K562 (cell line): ENCODE results near the gene NEK1.

Source experiments
- ATF1 ChIP-seq, 2 experiments: fragments of 450-650 bp in 1 of 2; IDR thresholded peaks; 2 replicates each; pipeline ENCODE4 v1.6.1; 2016; ENCODE audit warnings: missing compliant biosample characterization in 1 of 2, missing genetic modification characterization in 1 of 2
- CTCF ChIP-seq, 3 experiments: IDR thresholded peaks in 2 of 3; conservative IDR thresholded peaks in 1 of 3; 2 replicates each; pipeline ENCODE4 v1.5.1; 2011 to 2012; ENCODE audit warnings: low read length in 3 of 3, mild to moderate bottlenecking in 3 of 3, control low read depth in 2 of 3, improper control_type of control experiment in 1 of 3, inconsistent platforms in 1 of 3, low read depth in 1 of 3, mixed read lengths in 1 of 3, moderate library complexity in 1 of 3; ENCODE audit not compliant: insufficient read depth in 2 of 3
- ERF ChIP-seq: fragments of 450-650 bp; formaldehyde crosslinking; IDR thresholded peaks from 2 replicates; pipeline ENCODE4 v1.4.0; 2020; ENCODE audit warnings: mild to moderate bottlenecking, mixed read lengths
- FOS ChIP-seq: IDR thresholded peaks from 3 replicates; pipeline ENCODE4 v1.6.1; 2011; ENCODE audit not compliant: insufficient read length; ENCODE audit errors: extremely low read depth
- KAT7 ChIP-seq: sonication (generic); formaldehyde crosslinking; IDR thresholded peaks from 2 replicates; pipeline ENCODE4 v1.8.0; 2022; ENCODE audit warnings: missing genetic modification reagents, mild to moderate bottlenecking, borderline replicate concordance
- MYC ChIP-seq, 2 experiments: fragments of 250-450 bp in 1 of 2; sonication (Bioruptor Pico) in 1 of 2; IDR thresholded peaks; 2 replicates each; pipeline versions ENCODE4 v1.5.1 to v1.6.1; 2012 to 2021; ENCODE audit warnings: low read depth in 2 of 2, borderline replicate concordance in 1 of 2, improper control_type of control experiment in 1 of 2, low read length in 1 of 2, mild to moderate bottlenecking in 1 of 2, moderate library complexity in 1 of 2
- POLR2A ChIP-seq: fragments of 450-650 bp; conservative IDR thresholded peaks from 2 replicates; pipeline ENCODE4 v1.6.1; 2016
- SMARCE1 ChIP-seq: fragments of 450-650 bp; IDR thresholded peaks from 2 replicates; pipeline ENCODE4 v1.7.1; 2016; ENCODE audit warnings: mild to moderate bottlenecking
- TF ChIP-seq, protein P1 (sequence below): fragments of 450-650 bp; IDR thresholded peaks from 2 replicates; pipeline ENCODE4 v1.6.1; 2016; ENCODE audit warnings: low read depth
- TF ChIP-seq, protein P2 (sequence below): fragments of 200-600 bp; sonication (generic); IDR thresholded peaks from one replicate; pipeline ENCODE4 v1.6.1; 2012; ENCODE audit warnings: mild to moderate bottlenecking, low read depth, low read length, inconsistent platforms

GRCh38 chr4:169658975-169659715, 46.8 kb upstream of the NEK1 start:
- TF ChIP-seq CTCF (IDR thresholded peaks at IDR 0.05 in 2 of 3, conservative IDR thresholded peaks at IDR 0.05 in 1 of 3; ENCODE audit: insufficient read depth in 2 of 3, low read depth in 1 of 3, low read length in 3 of 3) (no peak), SMARCE1 (no peak), ATF1 (CRISPR knock-in tag; IDR thresholded peaks at IDR 0.05) (no peak), ATF1 (tag; IDR thresholded peaks at IDR 0.05) (no peak), MYC (IDR thresholded peaks at IDR 0.05; ENCODE audit: low read depth, low read length) (no peak), MYC (CRISPR knock-in tag; IDR thresholded peaks at IDR 0.05; ENCODE audit: borderline replicate concordance, low read depth) (no peak), FOS (no peak), POLR2A (no peak), ERF (CRISPR knock-in tag) (no peak), KAT7 (CRISPR knock-in tag) (no peak)
- TF ChIP-seq, protein P1, sequence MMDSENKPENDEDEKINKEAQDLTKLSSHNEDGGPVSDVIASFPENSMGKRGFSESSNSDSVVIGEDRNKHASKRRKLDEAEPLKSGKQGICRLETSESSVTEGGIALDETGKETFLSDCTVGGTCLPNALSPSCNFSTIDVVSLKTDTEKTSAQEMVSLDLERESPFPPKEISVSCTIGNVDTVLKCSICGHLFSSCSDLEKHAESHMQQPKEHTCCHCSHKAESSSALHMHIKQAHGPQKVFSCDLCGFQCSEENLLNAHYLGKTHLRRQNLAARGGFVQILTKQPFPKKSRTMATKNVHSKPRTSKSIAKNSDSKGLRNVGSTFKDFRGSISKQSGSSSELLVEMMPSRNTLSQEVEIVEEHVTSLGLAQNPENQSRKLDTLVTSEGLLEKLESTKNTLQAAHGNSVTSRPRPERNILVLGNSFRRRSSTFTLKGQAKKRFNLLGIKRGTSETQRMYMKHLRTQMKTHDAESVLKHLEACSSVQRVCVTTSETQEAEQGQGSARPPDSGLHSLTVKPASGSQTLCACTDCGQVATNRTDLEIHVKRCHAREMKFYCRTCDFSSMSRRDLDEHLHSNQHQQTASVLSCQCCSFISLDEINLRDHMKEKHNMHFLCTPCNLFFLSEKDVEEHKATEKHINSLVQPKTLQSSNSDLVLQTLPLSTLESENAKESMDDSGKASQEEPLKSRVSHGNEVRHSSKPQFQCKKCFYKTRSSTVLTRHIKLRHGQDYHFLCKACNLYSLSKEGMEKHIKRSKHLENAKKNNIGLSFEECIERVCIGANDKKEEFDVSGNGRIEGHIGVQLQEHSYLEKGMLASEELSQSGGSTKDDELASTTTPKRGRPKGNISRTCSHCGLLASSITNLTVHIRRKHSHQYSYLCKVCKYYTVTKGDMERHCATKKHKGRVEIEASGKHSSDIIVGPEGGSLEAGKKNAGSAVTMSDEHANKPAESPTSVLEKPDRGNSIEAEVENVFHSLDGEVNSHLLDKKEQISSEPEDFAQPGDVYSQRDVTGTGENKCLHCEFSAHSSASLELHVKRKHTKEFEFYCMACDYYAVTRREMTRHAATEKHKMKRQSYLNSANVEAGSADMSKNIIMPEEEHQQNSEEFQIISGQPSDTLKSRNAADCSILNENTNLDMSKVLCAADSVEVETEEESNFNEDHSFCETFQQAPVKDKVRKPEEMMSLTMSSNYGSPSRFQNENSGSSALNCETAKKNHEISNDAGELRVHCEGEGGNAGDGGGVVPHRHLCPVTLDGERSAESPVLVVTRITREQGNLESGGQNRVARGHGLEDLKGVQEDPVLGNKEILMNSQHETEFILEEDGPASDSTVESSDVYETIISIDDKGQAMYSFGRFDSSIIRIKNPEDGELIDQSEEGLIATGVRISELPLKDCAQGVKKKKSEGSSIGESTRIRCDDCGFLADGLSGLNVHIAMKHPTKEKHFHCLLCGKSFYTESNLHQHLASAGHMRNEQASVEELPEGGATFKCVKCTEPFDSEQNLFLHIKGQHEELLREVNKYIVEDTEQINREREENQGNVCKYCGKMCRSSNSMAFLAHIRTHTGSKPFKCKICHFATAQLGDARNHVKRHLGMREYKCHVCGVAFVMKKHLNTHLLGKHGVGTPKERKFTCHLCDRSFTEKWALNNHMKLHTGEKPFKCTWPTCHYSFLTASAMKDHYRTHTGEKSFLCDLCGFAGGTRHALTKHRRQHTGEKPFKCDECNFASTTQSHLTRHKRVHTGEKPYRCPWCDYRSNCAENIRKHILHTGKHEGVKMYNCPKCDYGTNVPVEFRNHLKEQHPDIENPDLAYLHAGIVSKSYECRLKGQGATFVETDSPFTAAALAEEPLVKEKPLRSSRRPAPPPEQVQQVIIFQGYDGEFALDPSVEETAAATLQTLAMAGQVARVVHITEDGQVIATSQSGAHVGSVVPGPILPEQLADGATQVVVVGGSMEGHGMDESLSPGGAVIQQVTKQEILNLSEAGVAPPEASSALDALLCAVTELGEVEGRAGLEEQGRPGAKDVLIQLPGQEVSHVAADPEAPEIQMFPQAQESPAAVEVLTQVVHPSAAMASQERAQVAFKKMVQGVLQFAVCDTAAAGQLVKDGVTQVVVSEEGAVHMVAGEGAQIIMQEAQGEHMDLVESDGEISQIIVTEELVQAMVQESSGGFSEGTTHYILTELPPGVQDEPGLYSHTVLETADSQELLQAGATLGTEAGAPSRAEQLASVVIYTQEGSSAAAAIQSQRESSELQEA: no peak
- TF ChIP-seq, protein P2, sequence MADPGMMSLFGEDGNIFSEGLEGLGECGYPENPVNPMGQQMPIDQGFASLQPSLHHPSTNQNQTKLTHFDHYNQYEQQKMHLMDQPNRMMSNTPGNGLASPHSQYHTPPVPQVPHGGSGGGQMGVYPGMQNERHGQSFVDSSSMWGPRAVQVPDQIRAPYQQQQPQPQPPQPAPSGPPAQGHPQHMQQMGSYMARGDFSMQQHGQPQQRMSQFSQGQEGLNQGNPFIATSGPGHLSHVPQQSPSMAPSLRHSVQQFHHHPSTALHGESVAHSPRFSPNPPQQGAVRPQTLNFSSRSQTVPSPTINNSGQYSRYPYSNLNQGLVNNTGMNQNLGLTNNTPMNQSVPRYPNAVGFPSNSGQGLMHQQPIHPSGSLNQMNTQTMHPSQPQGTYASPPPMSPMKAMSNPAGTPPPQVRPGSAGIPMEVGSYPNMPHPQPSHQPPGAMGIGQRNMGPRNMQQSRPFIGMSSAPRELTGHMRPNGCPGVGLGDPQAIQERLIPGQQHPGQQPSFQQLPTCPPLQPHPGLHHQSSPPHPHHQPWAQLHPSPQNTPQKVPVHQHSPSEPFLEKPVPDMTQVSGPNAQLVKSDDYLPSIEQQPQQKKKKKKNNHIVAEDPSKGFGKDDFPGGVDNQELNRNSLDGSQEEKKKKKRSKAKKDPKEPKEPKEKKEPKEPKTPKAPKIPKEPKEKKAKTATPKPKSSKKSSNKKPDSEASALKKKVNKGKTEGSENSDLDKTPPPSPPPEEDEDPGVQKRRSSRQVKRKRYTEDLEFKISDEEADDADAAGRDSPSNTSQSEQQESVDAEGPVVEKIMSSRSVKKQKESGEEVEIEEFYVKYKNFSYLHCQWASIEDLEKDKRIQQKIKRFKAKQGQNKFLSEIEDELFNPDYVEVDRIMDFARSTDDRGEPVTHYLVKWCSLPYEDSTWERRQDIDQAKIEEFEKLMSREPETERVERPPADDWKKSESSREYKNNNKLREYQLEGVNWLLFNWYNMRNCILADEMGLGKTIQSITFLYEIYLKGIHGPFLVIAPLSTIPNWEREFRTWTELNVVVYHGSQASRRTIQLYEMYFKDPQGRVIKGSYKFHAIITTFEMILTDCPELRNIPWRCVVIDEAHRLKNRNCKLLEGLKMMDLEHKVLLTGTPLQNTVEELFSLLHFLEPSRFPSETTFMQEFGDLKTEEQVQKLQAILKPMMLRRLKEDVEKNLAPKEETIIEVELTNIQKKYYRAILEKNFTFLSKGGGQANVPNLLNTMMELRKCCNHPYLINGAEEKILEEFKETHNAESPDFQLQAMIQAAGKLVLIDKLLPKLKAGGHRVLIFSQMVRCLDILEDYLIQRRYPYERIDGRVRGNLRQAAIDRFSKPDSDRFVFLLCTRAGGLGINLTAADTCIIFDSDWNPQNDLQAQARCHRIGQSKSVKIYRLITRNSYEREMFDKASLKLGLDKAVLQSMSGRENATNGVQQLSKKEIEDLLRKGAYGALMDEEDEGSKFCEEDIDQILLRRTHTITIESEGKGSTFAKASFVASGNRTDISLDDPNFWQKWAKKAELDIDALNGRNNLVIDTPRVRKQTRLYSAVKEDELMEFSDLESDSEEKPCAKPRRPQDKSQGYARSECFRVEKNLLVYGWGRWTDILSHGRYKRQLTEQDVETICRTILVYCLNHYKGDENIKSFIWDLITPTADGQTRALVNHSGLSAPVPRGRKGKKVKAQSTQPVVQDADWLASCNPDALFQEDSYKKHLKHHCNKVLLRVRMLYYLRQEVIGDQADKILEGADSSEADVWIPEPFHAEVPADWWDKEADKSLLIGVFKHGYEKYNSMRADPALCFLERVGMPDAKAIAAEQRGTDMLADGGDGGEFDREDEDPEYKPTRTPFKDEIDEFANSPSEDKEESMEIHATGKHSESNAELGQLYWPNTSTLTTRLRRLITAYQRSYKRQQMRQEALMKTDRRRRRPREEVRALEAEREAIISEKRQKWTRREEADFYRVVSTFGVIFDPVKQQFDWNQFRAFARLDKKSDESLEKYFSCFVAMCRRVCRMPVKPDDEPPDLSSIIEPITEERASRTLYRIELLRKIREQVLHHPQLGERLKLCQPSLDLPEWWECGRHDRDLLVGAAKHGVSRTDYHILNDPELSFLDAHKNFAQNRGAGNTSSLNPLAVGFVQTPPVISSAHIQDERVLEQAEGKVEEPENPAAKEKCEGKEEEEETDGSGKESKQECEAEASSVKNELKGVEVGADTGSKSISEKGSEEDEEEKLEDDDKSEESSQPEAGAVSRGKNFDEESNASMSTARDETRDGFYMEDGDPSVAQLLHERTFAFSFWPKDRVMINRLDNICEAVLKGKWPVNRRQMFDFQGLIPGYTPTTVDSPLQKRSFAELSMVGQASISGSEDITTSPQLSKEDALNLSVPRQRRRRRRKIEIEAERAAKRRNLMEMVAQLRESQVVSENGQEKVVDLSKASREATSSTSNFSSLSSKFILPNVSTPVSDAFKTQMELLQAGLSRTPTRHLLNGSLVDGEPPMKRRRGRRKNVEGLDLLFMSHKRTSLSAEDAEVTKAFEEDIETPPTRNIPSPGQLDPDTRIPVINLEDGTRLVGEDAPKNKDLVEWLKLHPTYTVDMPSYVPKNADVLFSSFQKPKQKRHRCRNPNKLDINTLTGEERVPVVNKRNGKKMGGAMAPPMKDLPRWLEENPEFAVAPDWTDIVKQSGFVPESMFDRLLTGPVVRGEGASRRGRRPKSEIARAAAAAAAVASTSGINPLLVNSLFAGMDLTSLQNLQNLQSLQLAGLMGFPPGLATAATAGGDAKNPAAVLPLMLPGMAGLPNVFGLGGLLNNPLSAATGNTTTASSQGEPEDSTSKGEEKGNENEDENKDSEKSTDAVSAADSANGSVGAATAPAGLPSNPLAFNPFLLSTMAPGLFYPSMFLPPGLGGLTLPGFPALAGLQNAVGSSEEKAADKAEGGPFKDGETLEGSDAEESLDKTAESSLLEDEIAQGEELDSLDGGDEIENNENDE: no peak
